ENCODE measurements around the gene NRG2. TPM values are rescaled to one million over a fixed set of nuclear protein-coding genes. Genes with fewer than 3 reads are reported as not detected.

The NRG2 gene
- total RNA-seq, 1 donor from 2014 or later: 1.4 TPM

DNA sequence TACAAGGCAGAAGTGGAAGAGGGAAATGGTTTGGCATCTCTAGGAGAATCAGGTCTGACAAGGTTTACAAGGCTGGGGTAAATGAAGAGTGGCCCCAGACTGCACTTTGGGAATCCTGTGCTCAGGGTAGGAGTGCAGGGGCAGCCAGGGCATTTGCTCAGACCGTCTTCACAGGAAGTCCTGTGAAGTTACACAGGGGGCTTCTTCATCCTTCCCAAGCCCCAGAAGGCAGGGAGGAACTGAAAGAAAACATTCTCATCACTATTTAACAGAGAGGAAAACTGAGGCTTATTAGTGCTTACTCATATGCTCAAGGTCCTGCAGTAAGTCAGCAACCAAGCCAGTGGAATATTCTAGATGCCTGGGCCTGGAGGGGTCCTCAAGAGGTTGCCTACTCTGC is 80.7 kb downstream of the NRG2 start:
- Mint-ChIP-seq H3K4me3 (no peak overlapping the region), H3K9me3 (no peaks in the 10 kb centered on the region)
- DNase-seq (ENCODE audit: extremely low spot score, unreplicated experiment): peak; percentile 15

DNA sequence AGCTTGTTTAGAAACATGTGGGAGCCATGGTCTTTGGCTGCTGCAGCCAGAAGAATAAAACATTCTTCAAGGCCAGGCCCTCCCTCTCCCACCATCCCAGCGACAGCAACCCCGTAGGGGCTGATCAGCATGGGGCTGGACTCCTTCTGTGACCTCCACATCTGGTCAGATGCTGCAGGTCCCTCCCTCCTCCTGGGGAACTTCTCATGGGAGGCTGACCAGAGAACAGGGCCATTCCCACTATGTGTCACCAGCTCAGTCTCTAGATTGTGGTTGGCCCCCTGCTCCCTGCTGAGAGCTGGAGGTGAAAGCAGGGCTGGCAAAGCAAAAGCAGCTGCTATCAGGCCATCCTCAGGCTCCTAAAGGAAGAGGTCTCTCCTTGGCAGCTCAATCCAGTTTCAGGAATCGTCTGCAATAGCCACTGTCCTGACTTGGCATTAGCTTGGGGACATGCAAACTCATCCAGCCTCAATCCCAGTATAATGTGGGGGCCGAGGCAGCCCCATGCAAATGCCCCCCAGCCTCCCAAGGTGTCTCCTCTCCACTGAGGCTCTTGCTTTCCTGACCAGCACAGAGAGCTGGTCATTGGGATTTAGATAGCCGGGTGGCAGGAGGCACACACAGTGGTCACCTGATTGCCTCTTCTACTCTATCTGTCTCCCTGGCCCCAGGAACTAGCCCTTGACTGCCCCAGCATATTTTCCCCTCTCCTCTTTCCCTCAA is 81.5 kb downstream of the NRG2 start:
- no peaks in the 10 kb centered on the region for H3K36me3 Mint-ChIP-seq
- H3K9me3 Mint-ChIP-seq: no peaks in the 10 kb centered on the region
- no peak overlapping the region for H3K27ac Mint-ChIP-seq
- DNase-seq (ENCODE audit: extremely low spot score, unreplicated experiment): peak; percentile 37
- H3K27me3 Mint-ChIP-seq: peaks cover 30% of the 10 kb centered on the region
- no peak overlapping the region for H3K4me3 Mint-ChIP-seq
- no peaks in the 10 kb centered on the region for H3K4me1 Mint-ChIP-seq (ENCODE audit: unreplicated experiment)
- TF ChIP-seq, protein P1, sequence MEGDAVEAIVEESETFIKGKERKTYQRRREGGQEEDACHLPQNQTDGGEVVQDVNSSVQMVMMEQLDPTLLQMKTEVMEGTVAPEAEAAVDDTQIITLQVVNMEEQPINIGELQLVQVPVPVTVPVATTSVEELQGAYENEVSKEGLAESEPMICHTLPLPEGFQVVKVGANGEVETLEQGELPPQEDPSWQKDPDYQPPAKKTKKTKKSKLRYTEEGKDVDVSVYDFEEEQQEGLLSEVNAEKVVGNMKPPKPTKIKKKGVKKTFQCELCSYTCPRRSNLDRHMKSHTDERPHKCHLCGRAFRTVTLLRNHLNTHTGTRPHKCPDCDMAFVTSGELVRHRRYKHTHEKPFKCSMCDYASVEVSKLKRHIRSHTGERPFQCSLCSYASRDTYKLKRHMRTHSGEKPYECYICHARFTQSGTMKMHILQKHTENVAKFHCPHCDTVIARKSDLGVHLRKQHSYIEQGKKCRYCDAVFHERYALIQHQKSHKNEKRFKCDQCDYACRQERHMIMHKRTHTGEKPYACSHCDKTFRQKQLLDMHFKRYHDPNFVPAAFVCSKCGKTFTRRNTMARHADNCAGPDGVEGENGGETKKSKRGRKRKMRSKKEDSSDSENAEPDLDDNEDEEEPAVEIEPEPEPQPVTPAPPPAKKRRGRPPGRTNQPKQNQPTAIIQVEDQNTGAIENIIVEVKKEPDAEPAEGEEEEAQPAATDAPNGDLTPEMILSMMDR (conservative IDR thresholded peaks at IDR 0.05): no peak

More for the DNA sequence above, 80.7 kb downstream of the NRG2 start:
- Mint-ChIP-seq H3K27me3 (peaks cover 30% of the 10 kb centered on the region), H3K27ac (no peak overlapping the region), H3K4me1 (ENCODE audit: unreplicated experiment) (no peaks in the 10 kb centered on the region), H3K36me3 (no peaks in the 10 kb centered on the region)
- TF ChIP-seq, protein P1 (conservative IDR thresholded peaks at IDR 0.05): no peak

DNA sequence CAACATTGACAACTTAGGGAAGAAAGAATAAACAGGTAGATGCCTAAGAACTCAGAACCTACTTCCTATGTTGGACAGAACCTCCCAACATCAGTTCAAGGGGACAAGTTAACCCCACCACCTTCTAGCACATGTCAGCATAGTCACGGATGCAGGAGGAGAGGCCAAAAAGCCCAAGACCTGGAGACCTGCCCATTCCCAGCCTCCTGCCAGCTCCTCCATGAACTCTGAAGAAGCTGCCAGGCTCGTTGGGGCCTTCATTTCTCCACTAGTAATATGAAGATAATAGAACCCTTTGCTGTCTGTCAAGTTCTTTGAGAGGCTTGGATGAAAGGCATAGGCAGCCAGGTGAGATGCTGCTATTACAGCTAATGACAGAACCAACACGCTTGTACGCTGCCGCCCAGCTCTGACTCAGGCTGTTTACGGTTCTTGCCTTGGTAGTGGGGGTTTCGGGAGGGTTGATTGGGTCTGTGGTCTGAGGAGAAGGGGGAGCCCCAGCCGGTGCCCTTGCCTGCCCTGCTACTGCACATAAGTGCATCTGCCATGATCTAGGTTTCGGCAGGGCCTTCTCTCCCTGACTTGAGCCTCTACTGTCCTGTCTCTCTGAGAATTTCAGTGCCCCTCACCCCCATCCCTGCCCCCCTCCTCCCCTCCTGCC is 82.2 kb downstream of the NRG2 start:
- Mint-ChIP-seq H3K27me3 (peaks cover 25% of the 10 kb centered on the region), H3K4me1 (ENCODE audit: unreplicated experiment) (no peaks in the 10 kb centered on the region), H3K36me3 (no peaks in the 10 kb centered on the region), H3K27ac (no peak overlapping the region), H3K9me3 (no peaks in the 10 kb centered on the region), H3K4me3 (no peak overlapping the region)
- peak; percentile 36 for DNase-seq (ENCODE audit: extremely low spot score, unreplicated experiment)
- TF ChIP-seq, protein P1 (conservative IDR thresholded peaks at IDR 0.05): no peak

DNA sequence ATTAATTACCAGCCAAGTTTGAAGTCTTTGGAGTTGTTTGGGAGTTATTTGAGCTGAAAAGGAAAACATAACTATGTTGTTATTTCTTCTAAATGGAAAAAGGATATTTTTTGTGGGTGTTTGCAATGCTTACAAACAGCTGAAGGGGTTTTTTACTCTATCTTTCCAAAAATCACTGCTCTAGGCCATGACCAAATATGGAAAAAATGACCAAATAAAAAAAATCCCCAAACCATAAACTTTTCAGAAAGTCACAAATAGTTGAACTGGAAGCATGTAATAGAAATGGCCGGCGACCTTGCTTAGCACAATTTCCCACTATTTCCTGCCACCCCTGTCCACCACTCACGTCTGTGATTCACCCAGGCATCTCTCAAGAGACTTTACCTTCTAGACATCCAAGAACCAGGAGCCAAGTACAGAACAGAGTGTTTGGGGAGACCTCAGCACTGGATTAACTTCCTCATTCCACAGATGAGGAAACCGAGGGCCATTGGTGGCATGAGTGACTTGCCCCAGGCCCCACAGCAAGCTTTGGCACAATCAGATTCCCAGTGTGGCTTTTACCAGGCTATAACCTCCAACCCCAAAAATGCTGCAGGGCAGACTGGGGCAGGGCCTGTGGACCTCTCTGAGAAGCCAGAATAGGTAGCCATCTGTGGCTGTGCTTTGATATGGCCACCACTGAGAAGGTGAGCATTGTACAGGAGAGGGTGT is 84.5 kb downstream of the NRG2 start:
- no peaks in the 10 kb centered on the region for H3K36me3 Mint-ChIP-seq
- no peak for DNase-seq (ENCODE audit: extremely low spot score, unreplicated experiment)
- H3K27ac Mint-ChIP-seq: no peak overlapping the region
- no peak overlapping the region for H3K4me3 Mint-ChIP-seq
- peaks cover 22% of the 10 kb centered on the region for H3K27me3 Mint-ChIP-seq
- no peaks in the 10 kb centered on the region for H3K9me3 Mint-ChIP-seq
- H3K4me1 Mint-ChIP-seq (ENCODE audit: unreplicated experiment): peaks cover 17% of the 10 kb centered on the region
- TF ChIP-seq, protein P1 (conservative IDR thresholded peaks at IDR 0.05): no peak

DNA sequence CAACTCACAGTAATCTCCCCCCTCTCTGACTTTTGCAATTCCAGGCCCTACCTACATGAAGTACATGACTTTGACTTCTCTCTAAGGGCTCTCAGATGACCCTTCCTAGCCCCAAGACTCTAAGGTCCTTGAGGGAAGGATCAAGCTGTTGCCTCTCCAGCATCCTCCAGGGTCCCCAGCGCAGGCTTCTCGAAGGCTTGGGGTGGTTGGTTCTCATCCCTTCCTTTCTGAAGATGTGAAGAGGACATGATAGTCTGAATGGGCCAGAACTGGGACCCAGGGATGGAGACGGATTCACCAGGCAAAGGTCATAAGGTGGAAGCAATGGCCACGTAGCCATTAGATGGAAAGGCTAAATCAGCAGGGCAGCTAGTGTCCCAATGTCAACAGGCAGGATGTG is 86.8 kb downstream of the NRG2 start:
- Mint-ChIP-seq H3K4me1 (ENCODE audit: unreplicated experiment) (peaks cover 24% of the 10 kb centered on the region), H3K27ac (no peak overlapping the region), H3K27me3 (peaks cover 10% of the 10 kb centered on the region), H3K4me3 (no peak overlapping the region), H3K9me3 (no peaks in the 10 kb centered on the region), H3K36me3 (no peaks in the 10 kb centered on the region)
- no peak for DNase-seq (ENCODE audit: extremely low spot score, unreplicated experiment)
- TF ChIP-seq, protein P1 (conservative IDR thresholded peaks at IDR 0.05): no peak
